A549 treated with CpdA at 1 μM for 4 hours (cell line): ENCODE results near the gene CD14. TPM values are rescaled to one million over a fixed set of nuclear protein-coding genes. Genes with fewer than 3 reads are reported as not detected.

Source experiments
- total RNA-seq: library from RNA; stranded (reverse); fragments of 200-300 nt; extraction: Qiagen RNA extraction; gene quantifications from 5 replicates; pipeline ENCODE4 v1.2.3, GENCODE V29; 2022; ENCODE audit warnings: low read depth

CD14 gene
- 3.6 to 5.6 TPM (median 4.4 TPM) in 5 replicates for total RNA-seq

DNA sequence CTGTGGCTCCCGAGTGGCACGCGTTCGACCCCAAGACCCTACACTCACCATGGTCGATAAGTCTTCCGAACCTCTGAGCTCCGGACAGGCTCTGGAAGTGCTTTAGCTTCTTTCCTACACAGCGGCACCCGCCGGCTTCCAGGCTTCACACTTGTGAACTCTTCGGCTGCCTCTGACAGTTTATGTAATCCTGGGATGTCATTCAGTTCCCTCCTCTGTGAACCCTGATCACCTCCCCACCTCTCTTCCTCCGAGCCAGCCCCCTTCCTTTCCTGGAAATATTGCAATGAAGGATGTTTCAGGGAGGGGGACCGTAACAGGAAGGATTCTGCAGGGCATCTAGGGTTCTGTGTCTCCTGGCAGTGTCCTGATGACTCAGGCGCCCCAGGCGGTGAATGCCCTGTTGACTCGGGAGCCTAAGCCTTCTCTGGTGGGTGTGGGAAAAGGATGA, at the start of gene CD14:
CD14 (minus strand) TSS at position 155 of the 451 bp plus-strand sequence; CDS start at position 51, 104 bp downstream.

DNA sequence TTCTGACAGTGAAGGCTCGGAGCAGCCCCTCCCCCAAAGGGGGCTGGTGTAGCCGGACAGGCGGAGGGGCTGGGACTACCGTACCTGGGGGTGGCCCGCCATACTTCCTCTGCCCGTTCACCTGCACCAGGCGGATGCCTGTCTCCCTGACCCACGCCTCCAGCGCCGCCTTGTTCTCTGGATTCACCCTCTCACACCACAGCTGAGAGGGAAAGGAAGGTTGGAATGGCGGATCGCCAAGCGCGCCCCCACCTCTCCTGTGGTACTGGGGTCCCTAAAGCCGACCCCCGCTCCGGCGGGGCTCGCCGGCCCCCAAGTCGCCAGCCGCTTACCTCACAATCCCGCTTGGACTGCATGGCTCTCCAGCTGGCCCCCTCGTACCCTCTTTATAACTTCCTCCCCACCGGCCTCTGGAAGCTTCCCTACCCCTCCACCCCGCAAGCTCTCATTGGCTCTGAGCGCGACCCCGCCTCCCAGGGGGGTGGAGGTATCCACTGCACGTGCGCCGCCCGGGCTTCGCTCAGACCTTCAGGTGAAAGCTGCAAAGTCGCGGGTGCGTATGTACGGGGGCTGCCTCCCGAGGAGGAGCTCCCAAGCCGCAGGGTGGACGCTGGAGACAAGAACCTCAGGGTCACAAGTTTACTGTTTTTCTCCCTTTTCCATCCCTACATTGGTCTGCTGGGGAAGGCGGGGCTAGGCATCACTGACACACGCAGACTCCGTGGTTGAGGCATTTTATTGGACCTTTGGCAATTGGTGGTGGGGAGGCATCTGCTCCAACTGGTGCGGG, 40.4 kb upstream of the CD14 start, which contains the start of gene DND1:
DND1 (minus strand) TSS at position 390 of the 790 bp plus-strand sequence; CDS start at position 356, 34 bp downstream.

DNA sequence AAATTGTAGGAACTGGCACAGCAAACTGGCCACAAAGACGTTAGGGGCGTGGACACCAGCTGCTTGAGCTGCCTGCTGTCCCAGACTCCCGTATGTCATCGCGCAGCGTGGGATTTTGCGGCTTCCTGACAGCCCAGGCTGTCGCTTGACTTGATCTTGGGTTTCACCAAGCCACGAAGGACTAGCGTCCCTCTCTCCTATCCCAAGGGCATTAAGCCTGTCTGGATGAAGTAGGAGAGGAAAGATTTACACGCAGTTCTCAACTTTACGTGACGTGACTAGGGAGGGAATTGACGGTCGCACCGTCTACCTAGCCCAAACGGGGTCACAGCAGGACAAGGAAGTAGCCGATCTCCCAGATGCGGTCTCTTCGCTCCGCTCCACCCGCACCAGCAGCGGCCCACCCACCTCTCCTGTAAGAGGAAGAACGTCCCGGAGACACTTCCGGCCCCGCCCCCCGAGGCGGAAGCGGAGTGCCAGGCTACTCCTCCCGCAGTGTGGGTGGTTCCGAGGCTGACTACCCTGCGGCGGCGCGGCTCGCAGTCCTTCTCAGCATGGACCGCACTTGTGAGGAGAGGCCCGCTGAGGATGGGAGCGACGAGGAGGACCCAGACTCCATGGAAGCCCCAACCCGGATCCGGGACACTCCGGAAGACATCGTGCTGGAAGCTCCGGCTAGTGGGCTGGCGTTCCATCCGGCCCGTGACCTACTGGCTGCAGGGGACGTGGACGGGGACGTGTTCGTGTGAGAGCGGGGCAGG, 31.6 kb upstream of the CD14 start, which contains the start of gene WDR55:
WDR55 (plus strand) TSS at position 546 of the 761 bp plus-strand sequence; CDS start at position 555, 9 bp downstream.

DNA sequence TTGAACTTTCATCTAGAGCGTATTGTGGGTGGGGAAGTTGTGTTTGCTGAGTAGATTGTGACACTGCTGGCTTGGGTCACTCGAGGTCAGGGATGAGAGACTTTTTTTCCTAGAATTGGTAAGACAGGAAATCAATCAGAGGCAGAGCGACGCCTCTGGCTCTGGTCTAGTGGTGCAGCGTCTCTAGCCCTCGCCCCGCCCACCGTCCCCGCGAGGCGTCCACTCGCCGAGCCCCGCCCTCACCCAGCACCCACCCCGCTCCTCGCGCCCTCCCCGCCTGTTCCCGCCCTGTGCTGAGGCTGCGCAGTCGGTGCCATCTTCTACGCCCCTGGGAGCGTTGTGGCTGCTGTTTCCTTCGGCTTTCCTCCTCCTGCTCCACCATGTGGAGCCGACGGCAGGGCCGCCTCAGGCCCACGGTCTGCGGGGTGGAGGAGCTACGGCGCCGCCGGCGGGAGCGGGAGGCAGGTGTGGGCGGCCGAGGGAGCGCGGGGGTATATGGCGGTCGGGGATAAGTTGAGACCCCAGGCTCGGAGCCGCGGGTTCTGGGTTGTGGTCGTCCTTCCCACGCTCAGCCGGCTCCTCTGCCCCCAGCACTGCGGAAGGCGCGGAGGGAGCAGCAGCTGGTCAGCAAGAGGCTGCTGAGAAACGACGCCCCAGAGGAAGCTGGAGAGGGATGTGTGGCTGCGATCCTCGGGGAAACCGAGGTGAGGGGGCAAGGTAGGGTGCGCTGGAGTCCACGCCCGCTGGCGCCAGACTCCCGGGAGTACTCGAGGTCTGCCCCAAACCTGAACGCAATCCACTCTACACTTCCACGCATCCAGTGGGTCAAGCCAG, 6.4 kb upstream of the CD14 start, which contains the start of gene TMCO6:
TMCO6 (plus strand) TSS at position 304 of the 834 bp plus-strand sequence; CDS start at position 381, 77 bp downstream.

Other genes starting within 250 kb of the CD14 start
- 42.8 to 60.9 TPM (median 50.4 TPM) in 5 replicates for gene ANKHD1, start 231.3 kb downstream of the CD14 start, total RNA-seq
- 1.3 to 5.0 TPM (median 2.1 TPM) in 5 replicates for gene EIF4EBP3, start 85.5 kb downstream of the CD14 start, total RNA-seq
- 37.6 to 53.3 TPM (median 45.8 TPM) in 5 replicates for gene SRA1, start 75.7 kb downstream of the CD14 start, total RNA-seq
- 4.9 to 7.7 TPM (median 6.0 TPM) in 5 replicates for gene APBB3, start 68.6 kb downstream of the CD14 start, total RNA-seq
- 74.7 to 85.5 TPM (median 78.4 TPM) in 5 replicates for gene SLC35A4, start 68.3 kb downstream of the CD14 start, total RNA-seq
- 9.6 to 15.1 TPM (median 13.0 TPM) in 5 replicates for gene TMCO6, start 6.3 kb upstream of the CD14 start, total RNA-seq
- gene NDUFA2, start 14.5 kb upstream of the CD14 start, total RNA-seq, result 108 to 128 TPM (median 123 TPM) in 5 replicates
- 94.9 to 140 TPM (median 98.2 TPM) in 5 replicates for gene IK, start 14.7 kb upstream of the CD14 start, total RNA-seq
- gene WDR55, start 31.7 kb upstream of the CD14 start, total RNA-seq, result 29.2 to 32.4 TPM (median 29.6 TPM) in 5 replicates
- 0.47 to 1.0 TPM (median 0.82 TPM) in 5 replicates for gene DND1, start 40.4 kb upstream of the CD14 start, total RNA-seq
- gene HARS1, start 58.2 kb upstream of the CD14 start, total RNA-seq, result 81.3 to 85.6 TPM (median 83.4 TPM) in 5 replicates
- 34.5 to 44.5 TPM (median 38.9 TPM) in 5 replicates for gene HARS2, start 58.3 kb upstream of the CD14 start, total RNA-seq
- 81.8 to 121 TPM (median 90.3 TPM) in 5 replicates for gene ZMAT2, start 67.3 kb upstream of the CD14 start, total RNA-seq
- gene PCDHA1, start 153.0 kb upstream of the CD14 start, total RNA-seq, result 0.12 to 0.23 TPM (median 0.21 TPM) in 5 replicates
- 0.03 to 0.10 TPM (median 0.05 TPM) in 5 replicates for gene PCDHA2, start 161.7 kb upstream of the CD14 start, total RNA-seq
- gene PCDHA3, start 167.9 kb upstream of the CD14 start, total RNA-seq, result 0.74 to 1.1 TPM (median 0.91 TPM) in 5 replicates
- 1.4 to 2.0 TPM (median 1.7 TPM) in 5 replicates for gene PCDHA4, start 173.9 kb upstream of the CD14 start, total RNA-seq
- 0.44 to 0.75 TPM (median 0.63 TPM) in 5 replicates for gene PCDHA5, start 188.4 kb upstream of the CD14 start, total RNA-seq
- 0.07 to 0.09 TPM (median 0.09 TPM) in 3 of 5 replicates, not detected in the others for gene PCDHA6, start 194.8 kb upstream of the CD14 start, total RNA-seq
- 0.08 to 0.22 TPM (median 0.13 TPM) in 5 replicates for gene PCDHA7, start 201.1 kb upstream of the CD14 start, total RNA-seq
- 0.06 to 0.08 TPM (median 0.07 TPM) in 4 of 5 replicates, not detected in the other for gene PCDHA8, start 208.0 kb upstream of the CD14 start, total RNA-seq
- not detected in 5 replicates for gene PCDHA9, start 215.2 kb upstream of the CD14 start, total RNA-seq
- 0.01 to 0.02 TPM in 2 of 5 replicates, not detected in the others for gene PCDHA10, start 222.7 kb upstream of the CD14 start, total RNA-seq
- gene PCDHA11, start 235.8 kb upstream of the CD14 start, total RNA-seq, result 0.12 to 0.43 TPM (median 0.18 TPM) in 5 replicates
- 2.5 to 2.9 TPM (median 2.5 TPM) in 5 replicates for gene PCDHA12, start 242.1 kb upstream of the CD14 start, total RNA-seq
- 0.06 to 0.10 TPM (median 0.07 TPM) in 4 of 5 replicates, not detected in the other for gene PCDHA13, start 248.9 kb upstream of the CD14 start, total RNA-seq